GM23338 (cell line): Measurements from ENCODE around the gene GNG4.
A peak's percentile ranks its signal among the peaks of the same experiment; 100 is the strongest.

Experiments used
- CREB1 ChIP-seq: fragments of 250-450 bp; sonication (Bioruptor Pico); IDR thresholded peaks from 2 replicates; pipeline ENCODE4 v1.5.0; 2020; ENCODE audit warnings: low read depth, mild to moderate bottlenecking, moderate library complexity
- EZH2 ChIP-seq: fragments of 200-600 bp; sonication (generic); IDR thresholded peaks from one replicate; pipeline ENCODE4 v1.8.0; 2017; ENCODE audit warnings: antibody characterized with exemption, mild to moderate bottlenecking, low read depth; ENCODE audit not compliant: unreplicated experiment
- EZH2phosphoT487 ChIP-seq: fragments of 200-600 bp; sonication (generic); IDR thresholded peaks from one replicate; pipeline ENCODE4 v1.8.1; 2018; ENCODE audit warnings: antibody characterized with exemption; ENCODE audit not compliant: unreplicated experiment
- JUNB ChIP-seq: IDR thresholded peaks from one replicate; pipeline ENCODE4 v1.6.1; 2016; ENCODE audit warnings: antibody characterized with exemption; ENCODE audit not compliant: unreplicated experiment
- NANOG ChIP-seq: IDR thresholded peaks from 2 replicates; pipeline ENCODE4 v1.6.1; 2016; ENCODE audit warnings: antibody characterized with exemption, borderline replicate concordance
- POLR2AphosphoS5 ChIP-seq: IDR thresholded peaks from 2 replicates; pipeline ENCODE4 v1.6.1; 2016; ENCODE audit warnings: antibody characterized with exemption, low read depth
- STAT1 ChIP-seq: IDR thresholded peaks from one replicate; pipeline ENCODE4 v1.6.1; 2016; ENCODE audit warnings: antibody characterized with exemption; ENCODE audit not compliant: unreplicated experiment
- ZNF114 ChIP-seq: fragments of 250-450 bp; sonication (Bioruptor Pico); IDR thresholded peaks from 2 replicates; pipeline ENCODE4 v1.5.0; 2020; ENCODE audit warnings: mild to moderate bottlenecking, moderate library complexity
- ZNF331 ChIP-seq: fragments of 250-450 bp; sonication (Bioruptor Pico); IDR thresholded peaks from 2 replicates; pipeline ENCODE4 v1.5.0; 2020; ENCODE audit warnings: low read depth, mild to moderate bottlenecking, moderate library complexity
- TF ChIP-seq, protein P1 (sequence below): IDR thresholded peaks from one replicate; pipeline ENCODE4 v1.6.1; 2018; ENCODE audit warnings: antibody characterized with exemption; ENCODE audit not compliant: unreplicated experiment
- TF ChIP-seq, protein P2 (sequence below), 2 experiments: fragments of 200-600 bp in 1 of 2; sonication (generic) in 1 of 2; conservative IDR thresholded peaks; 2 replicates each; pipeline versions ENCODE4 v1.5.1 to v1.6.1; 2016 to 2017; ENCODE audit warnings: antibody characterized with exemption in 2 of 2, low read depth in 2 of 2, mild to moderate bottlenecking in 2 of 2, moderate library complexity in 1 of 2
- TF ChIP-seq, protein P3 (sequence below): IDR thresholded peaks from 2 replicates; pipeline ENCODE4 v1.6.1; 2016; ENCODE audit warnings: antibody characterized with exemption
- TF ChIP-seq, protein P4 (sequence below): fragments of 250-450 bp; sonication (Bioruptor Pico); IDR thresholded peaks from 2 replicates; pipeline ENCODE4 v1.5.0; 2020; ENCODE audit warnings: mild to moderate bottlenecking, moderate library complexity

- TF ChIP-seq, protein P1, sequence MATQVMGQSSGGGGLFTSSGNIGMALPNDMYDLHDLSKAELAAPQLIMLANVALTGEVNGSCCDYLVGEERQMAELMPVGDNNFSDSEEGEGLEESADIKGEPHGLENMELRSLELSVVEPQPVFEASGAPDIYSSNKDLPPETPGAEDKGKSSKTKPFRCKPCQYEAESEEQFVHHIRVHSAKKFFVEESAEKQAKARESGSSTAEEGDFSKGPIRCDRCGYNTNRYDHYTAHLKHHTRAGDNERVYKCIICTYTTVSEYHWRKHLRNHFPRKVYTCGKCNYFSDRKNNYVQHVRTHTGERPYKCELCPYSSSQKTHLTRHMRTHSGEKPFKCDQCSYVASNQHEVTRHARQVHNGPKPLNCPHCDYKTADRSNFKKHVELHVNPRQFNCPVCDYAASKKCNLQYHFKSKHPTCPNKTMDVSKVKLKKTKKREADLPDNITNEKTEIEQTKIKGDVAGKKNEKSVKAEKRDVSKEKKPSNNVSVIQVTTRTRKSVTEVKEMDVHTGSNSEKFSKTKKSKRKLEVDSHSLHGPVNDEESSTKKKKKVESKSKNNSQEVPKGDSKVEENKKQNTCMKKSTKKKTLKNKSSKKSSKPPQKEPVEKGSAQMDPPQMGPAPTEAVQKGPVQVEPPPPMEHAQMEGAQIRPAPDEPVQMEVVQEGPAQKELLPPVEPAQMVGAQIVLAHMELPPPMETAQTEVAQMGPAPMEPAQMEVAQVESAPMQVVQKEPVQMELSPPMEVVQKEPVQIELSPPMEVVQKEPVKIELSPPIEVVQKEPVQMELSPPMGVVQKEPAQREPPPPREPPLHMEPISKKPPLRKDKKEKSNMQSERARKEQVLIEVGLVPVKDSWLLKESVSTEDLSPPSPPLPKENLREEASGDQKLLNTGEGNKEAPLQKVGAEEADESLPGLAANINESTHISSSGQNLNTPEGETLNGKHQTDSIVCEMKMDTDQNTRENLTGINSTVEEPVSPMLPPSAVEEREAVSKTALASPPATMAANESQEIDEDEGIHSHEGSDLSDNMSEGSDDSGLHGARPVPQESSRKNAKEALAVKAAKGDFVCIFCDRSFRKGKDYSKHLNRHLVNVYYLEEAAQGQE: no peak
- no peak for TF ChIP-seq POLR2AphosphoS5
- TF ChIP-seq, protein P2, sequence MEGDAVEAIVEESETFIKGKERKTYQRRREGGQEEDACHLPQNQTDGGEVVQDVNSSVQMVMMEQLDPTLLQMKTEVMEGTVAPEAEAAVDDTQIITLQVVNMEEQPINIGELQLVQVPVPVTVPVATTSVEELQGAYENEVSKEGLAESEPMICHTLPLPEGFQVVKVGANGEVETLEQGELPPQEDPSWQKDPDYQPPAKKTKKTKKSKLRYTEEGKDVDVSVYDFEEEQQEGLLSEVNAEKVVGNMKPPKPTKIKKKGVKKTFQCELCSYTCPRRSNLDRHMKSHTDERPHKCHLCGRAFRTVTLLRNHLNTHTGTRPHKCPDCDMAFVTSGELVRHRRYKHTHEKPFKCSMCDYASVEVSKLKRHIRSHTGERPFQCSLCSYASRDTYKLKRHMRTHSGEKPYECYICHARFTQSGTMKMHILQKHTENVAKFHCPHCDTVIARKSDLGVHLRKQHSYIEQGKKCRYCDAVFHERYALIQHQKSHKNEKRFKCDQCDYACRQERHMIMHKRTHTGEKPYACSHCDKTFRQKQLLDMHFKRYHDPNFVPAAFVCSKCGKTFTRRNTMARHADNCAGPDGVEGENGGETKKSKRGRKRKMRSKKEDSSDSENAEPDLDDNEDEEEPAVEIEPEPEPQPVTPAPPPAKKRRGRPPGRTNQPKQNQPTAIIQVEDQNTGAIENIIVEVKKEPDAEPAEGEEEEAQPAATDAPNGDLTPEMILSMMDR (conservative IDR thresholded peaks at IDR 0.05; ENCODE audit: low read depth in 2 of 2): 0 out of 4 replicates have a peak, but pooled peaks of 1 of the 2 experiments have one; percentile 17
- TF ChIP-seq EZH2: no peak
- no peak for TF ChIP-seq STAT1
- TF ChIP-seq CREB1: no peak
- TF ChIP-seq ZNF114 (CRISPR knock-in tag): no peak
- TF ChIP-seq JUNB: no peak
- no peak for TF ChIP-seq EZH2phosphoT487
- TF ChIP-seq NANOG: no peak
- TF ChIP-seq, protein P3, sequence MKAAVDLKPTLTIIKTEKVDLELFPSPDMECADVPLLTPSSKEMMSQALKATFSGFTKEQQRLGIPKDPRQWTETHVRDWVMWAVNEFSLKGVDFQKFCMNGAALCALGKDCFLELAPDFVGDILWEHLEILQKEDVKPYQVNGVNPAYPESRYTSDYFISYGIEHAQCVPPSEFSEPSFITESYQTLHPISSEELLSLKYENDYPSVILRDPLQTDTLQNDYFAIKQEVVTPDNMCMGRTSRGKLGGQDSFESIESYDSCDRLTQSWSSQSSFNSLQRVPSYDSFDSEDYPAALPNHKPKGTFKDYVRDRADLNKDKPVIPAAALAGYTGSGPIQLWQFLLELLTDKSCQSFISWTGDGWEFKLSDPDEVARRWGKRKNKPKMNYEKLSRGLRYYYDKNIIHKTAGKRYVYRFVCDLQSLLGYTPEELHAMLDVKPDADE: no peak
- TF ChIP-seq, protein P4, sequence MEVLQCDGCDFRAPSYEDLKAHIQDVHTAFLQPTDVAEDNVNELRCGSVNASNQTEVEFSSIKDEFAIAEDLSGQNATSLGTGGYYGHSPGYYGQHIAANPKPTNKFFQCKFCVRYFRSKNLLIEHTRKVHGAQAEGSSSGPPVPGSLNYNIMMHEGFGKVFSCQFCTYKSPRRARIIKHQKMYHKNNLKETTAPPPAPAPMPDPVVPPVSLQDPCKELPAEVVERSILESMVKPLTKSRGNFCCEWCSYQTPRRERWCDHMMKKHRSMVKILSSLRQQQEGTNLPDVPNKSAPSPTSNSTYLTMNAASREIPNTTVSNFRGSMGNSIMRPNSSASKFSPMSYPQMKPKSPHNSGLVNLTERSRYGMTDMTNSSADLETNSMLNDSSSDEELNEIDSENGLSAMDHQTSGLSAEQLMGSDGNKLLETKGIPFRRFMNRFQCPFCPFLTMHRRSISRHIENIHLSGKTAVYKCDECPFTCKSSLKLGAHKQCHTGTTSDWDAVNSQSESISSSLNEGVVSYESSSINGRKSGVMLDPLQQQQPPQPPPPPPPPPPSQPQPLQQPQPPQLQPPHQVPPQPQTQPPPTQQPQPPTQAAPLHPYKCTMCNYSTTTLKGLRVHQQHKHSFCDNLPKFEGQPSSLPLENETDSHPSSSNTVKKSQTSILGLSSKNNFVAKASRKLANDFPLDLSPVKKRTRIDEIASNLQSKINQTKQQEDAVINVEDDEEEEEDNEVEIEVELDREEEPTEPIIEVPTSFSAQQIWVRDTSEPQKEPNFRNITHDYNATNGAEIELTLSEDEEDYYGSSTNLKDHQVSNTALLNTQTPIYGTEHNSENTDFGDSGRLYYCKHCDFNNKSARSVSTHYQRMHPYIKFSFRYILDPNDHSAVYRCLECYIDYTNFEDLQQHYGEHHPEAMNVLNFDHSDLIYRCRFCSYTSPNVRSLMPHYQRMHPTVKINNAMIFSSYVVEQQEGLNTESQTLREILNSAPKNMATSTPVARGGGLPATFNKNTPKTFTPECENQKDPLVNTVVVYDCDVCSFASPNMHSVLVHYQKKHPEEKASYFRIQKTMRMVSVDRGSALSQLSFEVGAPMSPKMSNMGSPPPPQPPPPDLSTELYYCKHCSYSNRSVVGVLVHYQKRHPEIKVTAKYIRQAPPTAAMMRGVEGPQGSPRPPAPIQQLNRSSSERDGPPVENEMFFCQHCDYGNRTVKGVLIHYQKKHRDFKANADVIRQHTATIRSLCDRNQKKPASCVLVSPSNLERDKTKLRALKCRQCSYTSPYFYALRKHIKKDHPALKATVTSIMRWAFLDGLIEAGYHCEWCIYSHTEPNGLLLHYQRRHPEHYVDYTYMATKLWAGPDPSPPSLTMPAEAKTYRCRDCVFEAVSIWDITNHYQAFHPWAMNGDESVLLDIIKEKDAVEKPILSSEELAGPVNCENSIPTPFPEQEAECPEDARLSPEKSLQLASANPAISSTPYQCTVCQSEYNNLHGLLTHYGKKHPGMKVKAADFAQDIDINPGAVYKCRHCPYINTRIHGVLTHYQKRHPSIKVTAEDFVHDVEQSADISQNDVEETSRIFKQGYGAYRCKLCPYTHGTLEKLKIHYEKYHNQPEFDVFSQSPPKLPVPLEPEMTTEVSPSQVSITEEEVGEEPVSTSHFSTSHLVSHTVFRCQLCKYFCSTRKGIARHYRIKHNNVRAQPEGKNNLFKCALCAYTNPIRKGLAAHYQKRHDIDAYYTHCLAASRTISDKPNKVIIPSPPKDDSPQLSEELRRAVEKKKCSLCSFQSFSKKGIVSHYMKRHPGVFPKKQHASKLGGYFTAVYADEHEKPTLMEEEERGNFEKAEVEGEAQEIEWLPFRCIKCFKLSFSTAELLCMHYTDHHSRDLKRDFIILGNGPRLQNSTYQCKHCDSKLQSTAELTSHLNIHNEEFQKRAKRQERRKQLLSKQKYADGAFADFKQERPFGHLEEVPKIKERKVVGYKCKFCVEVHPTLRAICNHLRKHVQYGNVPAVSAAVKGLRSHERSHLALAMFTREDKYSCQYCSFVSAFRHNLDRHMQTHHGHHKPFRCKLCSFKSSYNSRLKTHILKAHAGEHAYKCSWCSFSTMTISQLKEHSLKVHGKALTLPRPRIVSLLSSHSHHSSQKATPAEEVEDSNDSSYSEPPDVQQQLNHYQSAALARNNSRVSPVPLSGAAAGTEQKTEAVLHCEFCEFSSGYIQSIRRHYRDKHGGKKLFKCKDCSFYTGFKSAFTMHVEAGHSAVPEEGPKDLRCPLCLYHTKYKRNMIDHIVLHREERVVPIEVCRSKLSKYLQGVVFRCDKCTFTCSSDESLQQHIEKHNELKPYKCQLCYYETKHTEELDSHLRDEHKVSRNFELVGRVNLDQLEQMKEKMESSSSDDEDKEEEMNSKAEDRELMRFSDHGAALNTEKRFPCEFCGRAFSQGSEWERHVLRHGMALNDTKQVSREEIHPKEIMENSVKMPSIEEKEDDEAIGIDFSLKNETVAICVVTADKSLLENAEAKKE (CRISPR knock-in tag): no peak
- TF ChIP-seq ZNF331 (CRISPR knock-in tag): no peak
Observed at GRCh38 chr1:235642943-235643371, 6.6 kb downstream of the GNG4 start.
